Stimulated activated naive B cell treated with anti-CD40 and anti-IgM and Interleukin-4, amounts not matched to agents 10 μg/mL and 1 μg/mL and 100 μg/mL, for 72 hours (primary cell): ENCODE measurements around the gene SRRM4.

Experiments
- ATAC-seq, 2 donors: fragments of 150-1000 bp; cut with Tn5 transposase; replicated peaks; 2 replicates each; pipeline ENCODE4 v1.10.0; 2021; ENCODE audit warnings: moderate library complexity in 1 of 2
- DNase-seq: peaks from one replicate; pipeline ENCODE4 v3.0.0; 2021
- H3K27ac Mint-ChIP-seq: one replicate; pipeline ENCODE4 v1.8.0; 2022; ENCODE audit warnings: mild to moderate bottlenecking, mixed read lengths
- H3K27me3 Mint-ChIP-seq, 2 donors: one replicate each; pipeline ENCODE4 v1.8.0; 2022; ENCODE audit warnings: mixed read lengths in 2 of 2
- H3K36me3 Mint-ChIP-seq, 2 donors: one replicate each; pipeline ENCODE4 v1.8.0; 2022; ENCODE audit warnings: mixed read lengths in 2 of 2, mild to moderate bottlenecking in 1 of 2
- H3K4me1 Mint-ChIP-seq, 2 donors: one replicate each; pipeline ENCODE4 v1.8.0; 2022; ENCODE audit warnings: mixed read lengths in 2 of 2, mild to moderate bottlenecking in 1 of 2
- H3K4me3 Mint-ChIP-seq, 2 donors: one replicate each; pipeline ENCODE4 v1.8.0; 2022; ENCODE audit warnings: mild to moderate bottlenecking in 2 of 2, mixed read lengths in 2 of 2, moderate library complexity in 1 of 2
- H3K9me3 Mint-ChIP-seq, 2 donors: one replicate each; pipeline ENCODE4 v1.8.0; 2022; ENCODE audit warnings: mixed read lengths in 2 of 2, mild to moderate bottlenecking in 1 of 2

Gene SRRM4

GRCh38 chr12:119069147-119069642 is 87.9 kb downstream of the SRRM4 start:
- no peak overlapping the region for H3K27ac Mint-ChIP-seq

GRCh38 chr12:119071176-119071575 is 89.8 kb downstream of the SRRM4 start:
- Mint-ChIP-seq H3K27ac (no peak overlapping the region), H3K9me3 (no peaks in the 10 kb centered on the region), H3K4me3 (no peak overlapping the region), H3K4me1 (no peaks in the 10 kb centered on the region), H3K36me3 (no peaks in the 10 kb centered on the region), H3K27me3 (peaks cover 0 to 9% of the 10 kb centered on the region in 2 donors)
- DNase-seq (no peak), ATAC-seq (no peak)

More at GRCh38 chr12:119069147-119069642, 87.9 kb downstream of the SRRM4 start:
- peaks cover 0 to 9% of the 10 kb centered on the region in 2 donors for H3K27me3 Mint-ChIP-seq
- ATAC-seq: no peak
- no peaks in the 10 kb centered on the region for H3K9me3 Mint-ChIP-seq
- H3K4me1 Mint-ChIP-seq: no peaks in the 10 kb centered on the region
- DNase-seq: no peak
- H3K36me3 Mint-ChIP-seq: no peaks in the 10 kb centered on the region
- H3K4me3 Mint-ChIP-seq: no peak overlapping the region

GRCh38 chr12:119071638-119072231 is 90.4 kb downstream of the SRRM4 start:
- H3K27me3 Mint-ChIP-seq: peaks cover 0 to 9% of the 10 kb centered on the region in 2 donors
- no peak overlapping the region for H3K4me3 Mint-ChIP-seq
- no peak for ATAC-seq
- no peak for DNase-seq
- H3K4me1 Mint-ChIP-seq: no peaks in the 10 kb centered on the region
- no peaks in the 10 kb centered on the region for H3K36me3 Mint-ChIP-seq
- no peaks in the 10 kb centered on the region for H3K9me3 Mint-ChIP-seq
- H3K27ac Mint-ChIP-seq: no peak overlapping the region

- Mint-ChIP-seq H3K4me1 (no peaks in the 10 kb centered on the region), H3K36me3 (no peaks in the 10 kb centered on the region), H3K9me3 (no peaks in the 10 kb centered on the region), H3K4me3 (no peak overlapping the region), H3K27ac (no peak overlapping the region), H3K27me3 (peaks cover 0 to 9% of the 10 kb centered on the region in 2 donors)
- ATAC-seq (no peak), DNase-seq (no peak)
Measured at GRCh38 chr12:119072440-119072839, 91.1 kb downstream of the SRRM4 start.

- no peak for ATAC-seq
- no peaks in the 10 kb centered on the region for H3K27me3 Mint-ChIP-seq
- H3K9me3 Mint-ChIP-seq: no peaks in the 10 kb centered on the region
- no peak overlapping the region for H3K27ac Mint-ChIP-seq
- no peaks in the 10 kb centered on the region for H3K4me1 Mint-ChIP-seq
- DNase-seq: no peak
- no peak overlapping the region for H3K4me3 Mint-ChIP-seq
- H3K36me3 Mint-ChIP-seq: no peaks in the 10 kb centered on the region
Measured at GRCh38 chr12:119075222-119075787, 94.0 kb downstream of the SRRM4 start.

- no peaks in the 10 kb centered on the region for H3K36me3 Mint-ChIP-seq
Measured at GRCh38 chr12:119075918-119076317, 94.6 kb downstream of the SRRM4 start.

GRCh38 chr12:119079530-119079929 is 98.2 kb downstream of the SRRM4 start:
- H3K27ac Mint-ChIP-seq: no peak overlapping the region
- peaks cover 10% of the 10 kb centered on the region in 2 donors for H3K27me3 Mint-ChIP-seq
- no peaks in the 10 kb centered on the region for H3K4me1 Mint-ChIP-seq
- H3K36me3 Mint-ChIP-seq: no peaks in the 10 kb centered on the region
- no peaks in the 10 kb centered on the region for H3K9me3 Mint-ChIP-seq
- DNase-seq (no peak), ATAC-seq (no peak)
- H3K4me3 Mint-ChIP-seq: no peak overlapping the region

More at GRCh38 chr12:119075918-119076317, 94.6 kb downstream of the SRRM4 start:
- H3K27me3 Mint-ChIP-seq: no peaks in the 10 kb centered on the region
- H3K4me1 Mint-ChIP-seq: no peaks in the 10 kb centered on the region
- no peak for ATAC-seq
- no peaks in the 10 kb centered on the region for H3K9me3 Mint-ChIP-seq
- H3K4me3 Mint-ChIP-seq: no peak overlapping the region
- no peak for DNase-seq
- no peak overlapping the region for H3K27ac Mint-ChIP-seq

- no peak overlapping the region for H3K4me3 Mint-ChIP-seq
Measured at GRCh38 chr12:119082016-119082415, 100.7 kb downstream of the SRRM4 start.

GRCh38 chr12:119082496-119082895 is 101.2 kb downstream of the SRRM4 start:
- Mint-ChIP-seq H3K9me3 (no peaks in the 10 kb centered on the region), H3K27ac (no peak overlapping the region), H3K4me1 (no peaks in the 10 kb centered on the region), H3K36me3 (no peaks in the 10 kb centered on the region), H3K27me3 (peaks cover 11% of the 10 kb centered on the region in 2 donors), H3K4me3 (no peak overlapping the region)
- DNase-seq (no peak), ATAC-seq (no peak)

More at GRCh38 chr12:119082016-119082415, 100.7 kb downstream of the SRRM4 start:
- H3K36me3 Mint-ChIP-seq: no peaks in the 10 kb centered on the region
- no peaks in the 10 kb centered on the region for H3K9me3 Mint-ChIP-seq
- H3K4me1 Mint-ChIP-seq: no peaks in the 10 kb centered on the region
- H3K27me3 Mint-ChIP-seq: peaks cover 11% of the 10 kb centered on the region in 2 donors
- ATAC-seq (no peak), DNase-seq (no peak)
- H3K27ac Mint-ChIP-seq: no peak overlapping the region

- ATAC-seq (no peak), DNase-seq (no peak)
- Mint-ChIP-seq H3K36me3 (no peaks in the 10 kb centered on the region), H3K9me3 (no peaks in the 10 kb centered on the region), H3K4me3 (no peak overlapping the region), H3K4me1 (no peaks in the 10 kb centered on the region), H3K27ac (no peak overlapping the region), H3K27me3 (peaks cover 4 to 17% of the 10 kb centered on the region in 2 donors)
Measured at GRCh38 chr12:119088685-119089379, 107.5 kb downstream of the SRRM4 start.

- H3K4me1 Mint-ChIP-seq: no peaks in the 10 kb centered on the region
- no peak for DNase-seq
- no peak overlapping the region for H3K4me3 Mint-ChIP-seq
- no peak overlapping the region for H3K27ac Mint-ChIP-seq
- H3K27me3 Mint-ChIP-seq: peaks cover 7 to 13% of the 10 kb centered on the region in 2 donors
- no peaks in the 10 kb centered on the region for H3K36me3 Mint-ChIP-seq
- no peaks in the 10 kb centered on the region for H3K9me3 Mint-ChIP-seq
- ATAC-seq: no peak
Measured at GRCh38 chr12:119089380-119090013, 108.2 kb downstream of the SRRM4 start.

GRCh38 chr12:119090276-119090675 is 108.9 kb downstream of the SRRM4 start:
- no peak for DNase-seq
- Mint-ChIP-seq H3K4me1 (no peaks in the 10 kb centered on the region), H3K27ac (no peak overlapping the region), H3K9me3 (no peaks in the 10 kb centered on the region), H3K4me3 (no peak overlapping the region), H3K36me3 (no peaks in the 10 kb centered on the region), H3K27me3 (peaks cover 7 to 11% of the 10 kb centered on the region in 2 donors)
- ATAC-seq: no peak

GRCh38 chr12:119090865-119091264 is 109.5 kb downstream of the SRRM4 start:
- Mint-ChIP-seq H3K4me3 (no peak overlapping the region), H3K9me3 (no peaks in the 10 kb centered on the region), H3K27me3 (peaks cover 7 to 11% of the 10 kb centered on the region in 2 donors), H3K4me1 (no peaks in the 10 kb centered on the region), H3K27ac (no peak overlapping the region), H3K36me3 (no peaks in the 10 kb centered on the region)
- DNase-seq (no peak), ATAC-seq (no peak)

GRCh38 chr12:119096429-119097202 is 115.3 kb downstream of the SRRM4 start:
- ATAC-seq (no peak), DNase-seq (no peak)
- H3K27ac Mint-ChIP-seq: no peak overlapping the region
- no peaks in the 10 kb centered on the region for H3K4me1 Mint-ChIP-seq
- H3K36me3 Mint-ChIP-seq: no peaks in the 10 kb centered on the region
- no peak overlapping the region for H3K4me3 Mint-ChIP-seq
- peaks cover 9 to 15% of the 10 kb centered on the region in 2 donors for H3K9me3 Mint-ChIP-seq
- H3K27me3 Mint-ChIP-seq: peaks cover 11 to 12% of the 10 kb centered on the region in 2 donors
